SK-N-SH (cell line): ENCODE data around the gene PPP6R2. TPM values are rescaled to one million over a fixed set of nuclear protein-coding genes. Genes with fewer than 3 reads are reported as not detected.

Experiments used
- CTCF ChIA-PET: fragments of 300-600, 350-600 bp; formaldehyde crosslinking; extraction: SDS; loops from one replicate; lab custom pipeline; 2021; lab: Yijun Ruan, JAX
- POLR2A ChIA-PET: fragments of 350-600 bp; sonication (Branson Sonifier 250); formaldehyde crosslinking; extraction: SDS; loops from one replicate; lab custom pipeline; 2020; ENCODE audit warnings: antibody characterized with exemption, inconsistent platforms; lab: Yijun Ruan, JAX
- DNase-seq: peaks from one replicate; pipeline ENCODE4 v3.0.0; 2012
- H2AFZ ChIP-seq: fragments of 200-600 bp; sonication (generic); 2 replicates; pipeline ENCODE4 v1.8.1; 2016; ENCODE audit warnings: antibody characterized with exemption, mild to moderate bottlenecking, low read depth
- H3F3A ChIP-seq: fragments of 200-600 bp; sonication (generic); replicated peaks from 2 replicates; pipeline ENCODE3; 2016; ENCODE audit warnings: antibody characterized with exemption, mild to moderate bottlenecking; ENCODE audit not compliant: insufficient read depth
- H3K27ac ChIP-seq, 2 experiments: fragments of 200-500 bp in 1 of 2; fragments of 200-600 bp in 1 of 2; sonication (Bioruptor generic) in 1 of 2; sonication (generic), shearing (Covaris generic) in 1 of 2; 2 replicates each; pipeline versions ENCODE4 v1.5.1 to v1.6.1; 2014 to 2016; ENCODE audit warnings: low read depth in 2 of 2, inconsistent platforms in 1 of 2, low read length in 1 of 2, mild to moderate bottlenecking in 1 of 2, mixed read lengths in 1 of 2
- H3K27me3 ChIP-seq: fragments of 200-600 bp; sonication (generic), shearing (Covaris generic); 2 replicates; pipeline ENCODE4 v1.6.1; 2016; ENCODE audit warnings: mixed run types; ENCODE audit not compliant: insufficient read depth
- H3K36me3 ChIP-seq, 2 experiments: fragments of 200-500 bp in 1 of 2; fragments of 200-600 bp in 1 of 2; sonication (Bioruptor generic) in 1 of 2; sonication (generic) in 1 of 2; replicated peaks in 1 of 2; 2 replicates each; pipeline versions ENCODE3 to v1.5.1; 2014 to 2016; ENCODE audit warnings: low read length in 1 of 2, mild to moderate bottlenecking in 1 of 2; ENCODE audit not compliant: insufficient read depth in 2 of 2, control insufficient read depth in 1 of 2
- H3K4me1 ChIP-seq, 2 experiments: fragments of 200-500 bp in 1 of 2; fragments of 200-600 bp in 1 of 2; sonication (Bioruptor generic) in 1 of 2; sonication (generic), shearing (Covaris generic) in 1 of 2; 2 replicates each; pipeline versions ENCODE4 v1.5.1 to v1.6.1; 2014 to 2016; ENCODE audit warnings: low read depth in 1 of 2, low read length in 1 of 2, mixed run types in 1 of 2; ENCODE audit not compliant: insufficient read depth in 2 of 2, control insufficient read depth in 1 of 2
- H3K4me2 ChIP-seq: fragments of 200-600 bp; sonication (generic), shearing (Covaris generic); 2 replicates; pipeline ENCODE4 v1.6.1; 2017; ENCODE audit warnings: mixed run types
- H3K4me3 ChIP-seq, 2 experiments: fragments of 200-500 bp in 1 of 2; fragments of 200-600 bp in 1 of 2; sonication (Bioruptor generic) in 1 of 2; sonication (generic), shearing (Covaris generic) in 1 of 2; 2 replicates each; pipeline versions ENCODE4 v1.5.1 to v1.8.1; 2014 to 2016; ENCODE audit warnings: low read depth in 2 of 2, inconsistent platforms in 1 of 2, low read length in 1 of 2, mild to moderate bottlenecking in 1 of 2, mixed read lengths in 1 of 2, moderate library complexity in 1 of 2
- H3K79me2 ChIP-seq: fragments of 200-600 bp; sonication (generic); 2 replicates; pipeline ENCODE4 v1.8.1; 2017; ENCODE audit warnings: mild to moderate bottlenecking; ENCODE audit not compliant: insufficient read depth
- H3K9ac ChIP-seq: fragments of 200-600 bp; sonication (generic); 2 replicates; pipeline ENCODE4 v1.6.1; 2017; ENCODE audit warnings: mixed run types
- H3K9me2 ChIP-seq: fragments of 200-600 bp; sonication (generic); 2 replicates; pipeline ENCODE4 v1.6.1; 2017; ENCODE audit warnings: mixed run types
- H3K9me3 ChIP-seq: fragments of 200-600 bp; sonication (generic); 2 replicates; pipeline ENCODE4 v1.6.1; 2017; ENCODE audit warnings: mixed run types, mild to moderate bottlenecking, moderate library complexity
- H4K20me1 ChIP-seq: fragments of 200-600 bp; sonication (generic); 2 replicates; pipeline ENCODE4 v1.6.1; 2017; ENCODE audit warnings: mild to moderate bottlenecking, mixed run types; ENCODE audit not compliant: insufficient read depth
- EZH2phosphoT487 ChIP-seq: fragments of 200-600 bp; sonication (generic); IDR thresholded peaks from 2 replicates; pipeline ENCODE4 v1.6.1; 2017; ENCODE audit warnings: low read depth, mixed run types, mild to moderate bottlenecking, antibody characterized with exemption, moderate library complexity, borderline replicate concordance
- GATA2 ChIP-seq: sonication (generic); formaldehyde crosslinking; IDR thresholded peaks from 2 replicates; pipeline ENCODE4 v1.5.0; 2020; ENCODE audit warnings: mild to moderate bottlenecking, missing genetic modification reagents
- MAX ChIP-seq: IDR thresholded peaks from 2 replicates; pipeline ENCODE4 v1.4.0; 2012; ENCODE audit warnings: low read depth
- MEF2A ChIP-seq: IDR thresholded peaks from 2 replicates; pipeline ENCODE4 v1.4.0; 2012; ENCODE audit warnings: low read depth, borderline replicate concordance
- NRF1 ChIP-seq: IDR thresholded peaks from 2 replicates; pipeline ENCODE4 v1.6.1; 2012; ENCODE audit warnings: low read depth, mild to moderate bottlenecking, low read length
- RCOR1 ChIP-seq: fragments of 150-350 bp; IDR thresholded peaks from 2 replicates; pipeline ENCODE4 v1.6.1; 2017; ENCODE audit warnings: antibody characterized with exemption, low read length
- RFX5 ChIP-seq: IDR thresholded peaks from 2 replicates; pipeline ENCODE4 v1.6.1; 2012; ENCODE audit warnings: mild to moderate bottlenecking, improper control_type of control experiment, low read length
- SIN3A ChIP-seq: IDR thresholded peaks from 2 replicates; pipeline ENCODE4 v1.6.1; 2012; ENCODE audit warnings: low read depth, mild to moderate bottlenecking, low read length, moderate library complexity, borderline replicate concordance
- TAF1 ChIP-seq: IDR thresholded peaks from 2 replicates; pipeline ENCODE4 v1.6.1; 2012; ENCODE audit warnings: low read depth, mild to moderate bottlenecking, low read length, moderate library complexity, borderline replicate concordance
- USF2 ChIP-seq: fragments of 150-350 bp; IDR thresholded peaks from 2 replicates; pipeline ENCODE4 v1.6.1; 2017; ENCODE audit warnings: antibody characterized with exemption, low read length, low read depth, borderline replicate concordance
- ZBTB33 ChIP-seq: IDR thresholded peaks from 2 replicates; pipeline ENCODE4 v1.4.0; 2012; ENCODE audit warnings: low read depth, borderline replicate concordance
- WGBS: methylation state at CpG from one replicate; pipeline ENCODE4 v1.1.6; 2017; ENCODE audit warnings: low lambda C conversion rate; 5-methylcytosine and 5-hydroxymethylcytosine counted together
- polyA plus RNA-seq, 3 experiments: library from polyadenylated mRNA; depleted of rRNA; stranded (reverse); fragments of >200 nt; gene quantifications; 2 replicates each; pipeline ENCODE4 v1.2.3, GENCODE V29; 2012

Gene PPP6R2
- polyA plus RNA-seq, 1 of the 3 experiments (the other 2 are of a cell fraction) = 45.7 TPM

GRCh38 chr22:50445880-50446707 lies 103.0 kb downstream of the PPP6R2 start:
- CTCF ChIA-PET = interaction anchor here (0.6 to 2.5 kb wide), 3 partner anchors 10 to 195 kb away, joined by 3 to 7 read pairs (median 3); no protein-coding TSS in a partner anchor
- peaks cover 10% of the 10 kb centered on the region; the same call in 1 of the 2 replicates for H4K20me1 ChIP-seq
- POLR2A ChIA-PET = no interaction called here
- no peak overlapping the region for H3K27ac ChIP-seq
- no peaks in the 10 kb centered on the region for H3K9me3 ChIP-seq
- peak; percentile 73 for DNase-seq
- no peak overlapping the region for H3K4me2 ChIP-seq
- no peak overlapping the region for H2AFZ ChIP-seq
- H3K9ac ChIP-seq = no peak overlapping the region
- H3K4me1 ChIP-seq = peaks cover 5 to 9% of the 10 kb centered on the region in 2 experiments; a peak in 1 of 4 replicates
- no peaks in the 10 kb centered on the region for H3K27me3 ChIP-seq
- TF ChIP-seq SIN3A (no peak), USF2 (no peak), RFX5 (no peak), GATA2 (CRISPR knock-in tag) (no peak), TAF1 (no peak), RCOR1 (no peak), ZBTB33 (no peak), MEF2A (no peak), NRF1 (no peak), MAX (no peak), EZH2phosphoT487 (no peak)
- TF ChIP-seq, all 33 proteins: peak for 0
- Histone ChIP-seq H3K9me2 (no peaks in the 10 kb centered on the region), H3K79me2 (0 out of 2 replicates have a peak, but pooled peaks cover 2% of the 10 kb centered on the region), H3F3A (peaks cover 12% of the 10 kb centered on the region), H3K4me3 (no peak overlapping the region), H3K36me3 (peaks cover 11 to 42% of the 10 kb centered on the region in 2 experiments)
- WGBS = 97% methylated on average over 7 of the region's 17 CpGs
